HepG2 (cell line): ENCODE measurements around the gene TNFAIP1. TPM values are rescaled to one million over a fixed set of nuclear protein-coding genes. Genes with fewer than 3 reads are reported as not detected.
A peak's percentile ranks its signal among the peaks of the same experiment; 100 is the strongest.

Experiments
- ATAC-seq: fragments of 200-7000 bp; cut with Tn5 transposase; 3 replicates; pipeline ENCODE4 v1.9.1; 2020; ENCODE audit warnings: mild to moderate bottlenecking, moderate library complexity
- BruUV-seq: library from RNA; stranded (reverse); fragments of 400-500 nt; replicated peaks from 2 replicates; lab custom pipeline; 2021; lab: Mats Ljungman, UMichigan
- CTCF ChIA-PET: fragments of 300-600 bp; formaldehyde crosslinking; extraction: SDS; loops from one replicate; lab custom pipeline; 2021; ENCODE audit warnings: low total read pairs, inconsistent platforms, low intra/inter-chr PET ratio; lab: Yijun Ruan, JAX
- POLR2A ChIA-PET: fragments of 350-600 bp; sonication (Branson Sonifier 250); formaldehyde crosslinking; loops from one replicate; lab custom pipeline; 2020; ENCODE audit warnings: antibody characterized with exemption, inconsistent platforms; lab: Yijun Ruan, JAX
- DNase-seq: peaks from one replicate; pipeline ENCODE4 v3.0.0-alpha.2; 2015; ENCODE audit warnings: low spot score
- FAIRE-seq: peaks from 3 replicates; lab custom pipeline; 2011; peaks lifted over from hg19 to GRCh38; lab: Jason Lieb, UNC
- H2AFZ ChIP-seq: one replicate; pipeline ENCODE4 v1.6.1; 2011; ENCODE audit warnings: low read length, inconsistent platforms
- H3K27ac ChIP-seq: fragments of 300-600 bp; 3 replicates; pipeline ENCODE4 v1.8.0; 2011; ENCODE audit warnings: mixed run types, mild to moderate bottlenecking, mixed read lengths, low read length, inconsistent platforms; ENCODE audit not compliant: insufficient read depth; ENCODE audit errors: extremely low read length
- H3K27me3 ChIP-seq, 2 experiments: fragments of 200-600 bp in 1 of 2; 2 replicates in 1 of 2; 3 replicates in 1 of 2; pipeline versions ENCODE4 v1.6.0 to v1.8.0; 2011; ENCODE audit warnings: low read length in 2 of 2, mild to moderate bottlenecking in 2 of 2, moderate library complexity in 2 of 2, inconsistent platforms in 1 of 2; ENCODE audit not compliant: insufficient read depth in 2 of 2, control insufficient read depth in 1 of 2
- H3K36me3 ChIP-seq, 2 experiments: fragments of 200-600 bp in 1 of 2; replicated peaks in 1 of 2; 2 replicates in 1 of 2; 3 replicates in 1 of 2; pipeline versions ENCODE4 v1.5.1 to v1.8.0; 2011; ENCODE audit warnings: low read length in 2 of 2, inconsistent platforms in 1 of 2; ENCODE audit not compliant: insufficient read depth in 2 of 2, control insufficient read depth in 1 of 2
- H3K4me1 ChIP-seq: 2 replicates; pipeline ENCODE4 v1.5.1; 2012; ENCODE audit warnings: low read length, inconsistent platforms; ENCODE audit not compliant: insufficient read depth
- H3K4me2 ChIP-seq: 2 replicates; pipeline ENCODE4 v1.6.0; 2011; ENCODE audit warnings: low read depth, low read length, inconsistent platforms
- H3K4me3 ChIP-seq, 3 experiments: fragments of 200-600 bp in 1 of 3; sonication (generic), shearing (Covaris generic) in 1 of 3; replicated peaks in 1 of 3; 2 replicates each; pipeline ENCODE4 v1.5.1; 2011 to 2016; ENCODE audit warnings: low read length in 3 of 3, inconsistent platforms in 2 of 3, low read depth in 2 of 3, mild to moderate bottlenecking in 2 of 3, control low read depth in 1 of 3, mixed read lengths in 1 of 3; ENCODE audit not compliant: insufficient read depth in 1 of 3
- H3K79me2 ChIP-seq: one replicate; pipeline ENCODE4 v1.6.1; 2011; ENCODE audit warnings: low read length, inconsistent platforms; ENCODE audit not compliant: insufficient read depth
- H3K9ac ChIP-seq: 2 replicates; pipeline ENCODE4 v1.6.0; 2011; ENCODE audit warnings: mild to moderate bottlenecking, low read depth, low read length, inconsistent platforms; ENCODE audit not compliant: insufficient read depth
- H3K9me3 ChIP-seq: 2 replicates; pipeline ENCODE4 v1.5.1; 2012; ENCODE audit warnings: mild to moderate bottlenecking, low read length
- H4K20me1 ChIP-seq: 2 replicates; pipeline ENCODE4 v1.6.0; 2011; ENCODE audit warnings: inconsistent platforms, mild to moderate bottlenecking, low read length, moderate library complexity; ENCODE audit not compliant: insufficient read depth
- GATAD2A ChIP-seq: IDR thresholded peaks from 2 replicates; pipeline ENCODE4 v1.6.1; 2016
- POLR2A ChIP-seq, 2 experiments: IDR thresholded peaks; 2 replicates each; pipeline ENCODE4 v1.6.1; 2011; ENCODE audit warnings: low read depth in 2 of 2, low read length in 2 of 2, mild to moderate bottlenecking in 1 of 2, moderate library complexity in 1 of 2; ENCODE audit not compliant: insufficient read depth in 1 of 2
- RBFOX2 ChIP-seq: fragments of 200-400 bp; formaldehyde crosslinking; IDR thresholded peaks from 2 replicates; pipeline ENCODE4 v1.6.1; 2017; ENCODE audit warnings: low read depth, mild to moderate bottlenecking, low read length
- RBM22 ChIP-seq: fragments of 200-400 bp; formaldehyde crosslinking; optimal IDR thresholded peaks from 2 replicates; pipeline ENCODE3; 2017; ENCODE audit warnings: mild to moderate bottlenecking, low read length, moderate library complexity
- TARDBP ChIP-seq: sonication (generic); formaldehyde crosslinking; IDR thresholded peaks from 2 replicates; pipeline ENCODE4 v1.8.0; 2022; ENCODE audit warnings: mild to moderate bottlenecking, missing genetic modification reagents
- ZNF282 ChIP-seq: fragments of 450-650 bp; IDR thresholded peaks from 2 replicates; pipeline ENCODE4 v1.6.1; 2018; ENCODE audit not compliant: partially characterized antibody
- WGBS: methylation state at CpG from one replicate; pipeline ENCODE4 v1.1.6; 2017; ENCODE audit warnings: low lambda C conversion rate; 5-methylcytosine and 5-hydroxymethylcytosine counted together
- in situ Hi-C: cut with HindIII; loops from 2 replicates; pipeline ENCODE4 v1.10.0; 2017; ENCODE audit warnings: low pct_unique_long_range_greater_than_20kb; ENCODE audit not compliant: extremely low pct_ligation_motif_present
- intact Hi-C: fragments of 100-400 bp; cut with micrococcal nuclease; formaldehyde crosslinking; loops from one replicate; pipeline ENCODE4 v1.10.0; 2022; ENCODE audit not compliant: unreplicated experiment
- polyA plus RNA-seq, 8 experiments: library from polyadenylated mRNA; depleted of rRNA in 3 of 8; stranded (reverse) in 7 of 8; unstranded in 1 of 8; fragments of >200 nt; fragmentation: Illumina TruSeq in 4 of 8; extraction: Trizol in 4 of 8; gene quantifications; 2 replicates each; pipeline versions ENCODE4 v1.2.1 to v1.2.3, GENCODE V29; 2011 to 2016; ENCODE audit warnings: low read depth in 4 of 8, missing spikeins in 1 of 8, mixed read lengths in 1 of 8; ENCODE audit not compliant: insufficient read depth in 1 of 8
- total RNA-seq, 5 experiments: library from RNA; depleted of rRNA; stranded (reverse); fragments of >200 nt; fragmentation: Illumina TruSeq; extraction: Trizol; gene quantifications; 2 replicates each; pipeline ENCODE4 v1.2.3, GENCODE V29; 2016; ENCODE audit warnings: low read depth in 1 of 5
- TF ChIP-seq, protein P1 (sequence below): sonication (generic); formaldehyde crosslinking; IDR thresholded peaks from 2 replicates; pipeline ENCODE4 v1.4.0; 2020; ENCODE audit warnings: missing genetic modification reagents, borderline replicate concordance

TNFAIP1 gene
- total and polyA plus RNA-seq, 2 of the 13 experiments (the other 11 are each of a cell fraction or from before 2014, with no cell fraction given), result 17.5 to 40.6 TPM

- POLR2A ChIA-PET, result interaction anchor here (1.8 to 8.3 kb wide), 4 partner anchors 8 to 40 kb away, joined by 11 to 183 read pairs (median 92); partner anchors contain the start of genes IFT20, POLDIP2, SLC46A1 and TNFAIP1
- FAIRE-seq (no peak), DNase-seq (no peak), ATAC-seq (no peak)
- Histone ChIP-seq H3K4me3 (no peak overlapping the region), H3K4me1 (peaks cover 43% of the 10 kb centered on the region), H3K79me2 (peaks cover 7% of the 10 kb centered on the region), H3K4me2 (no peak overlapping the region), H3K9ac (no peak overlapping the region), H3K27me3 (no peaks in the 10 kb centered on the region), H2AFZ (no peak overlapping the region), H3K27ac (no peak overlapping the region), H3K9me3 (no peaks in the 10 kb centered on the region)
- 96% methylated on average over 3 of the region's 3 CpGs for WGBS
- no TSS peak for BruUV-seq
- intact Hi-C loops, result no loop called here
- TF ChIP-seq, protein P1, sequence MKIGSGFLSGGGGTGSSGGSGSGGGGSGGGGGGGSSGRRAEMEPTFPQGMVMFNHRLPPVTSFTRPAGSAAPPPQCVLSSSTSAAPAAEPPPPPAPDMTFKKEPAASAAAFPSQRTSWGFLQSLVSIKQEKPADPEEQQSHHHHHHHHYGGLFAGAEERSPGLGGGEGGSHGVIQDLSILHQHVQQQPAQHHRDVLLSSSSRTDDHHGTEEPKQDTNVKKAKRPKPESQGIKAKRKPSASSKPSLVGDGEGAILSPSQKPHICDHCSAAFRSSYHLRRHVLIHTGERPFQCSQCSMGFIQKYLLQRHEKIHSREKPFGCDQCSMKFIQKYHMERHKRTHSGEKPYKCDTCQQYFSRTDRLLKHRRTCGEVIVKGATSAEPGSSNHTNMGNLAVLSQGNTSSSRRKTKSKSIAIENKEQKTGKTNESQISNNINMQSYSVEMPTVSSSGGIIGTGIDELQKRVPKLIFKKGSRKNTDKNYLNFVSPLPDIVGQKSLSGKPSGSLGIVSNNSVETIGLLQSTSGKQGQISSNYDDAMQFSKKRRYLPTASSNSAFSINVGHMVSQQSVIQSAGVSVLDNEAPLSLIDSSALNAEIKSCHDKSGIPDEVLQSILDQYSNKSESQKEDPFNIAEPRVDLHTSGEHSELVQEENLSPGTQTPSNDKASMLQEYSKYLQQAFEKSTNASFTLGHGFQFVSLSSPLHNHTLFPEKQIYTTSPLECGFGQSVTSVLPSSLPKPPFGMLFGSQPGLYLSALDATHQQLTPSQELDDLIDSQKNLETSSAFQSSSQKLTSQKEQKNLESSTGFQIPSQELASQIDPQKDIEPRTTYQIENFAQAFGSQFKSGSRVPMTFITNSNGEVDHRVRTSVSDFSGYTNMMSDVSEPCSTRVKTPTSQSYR (CRISPR knock-in tag), result no peak
- TF ChIP-seq RBM22 (peak; percentile 54), RBFOX2 (peak; percentile 28; the same call in 1 of the 2 replicates), ZNF282 (no peak), POLR2A (IDR thresholded peaks at IDR 0.05; ENCODE audit: insufficient read depth in 1 of 2, low read depth in 2 of 2, low read length in 2 of 2) (peak in 1 of 2 experiments; percentile 47; a peak in 1 of 4 replicates)
- TF ChIP-seq, all 625 proteins: peak for 3
- in situ Hi-C loops, result no loop called here
- no peaks in the 10 kb centered on the region for H4K20me1 ChIP-seq
- H3K36me3 ChIP-seq, result peaks cover 12 to 29% of the 10 kb centered on the region in 2 experiments
- CTCF ChIA-PET, result no interaction called here
Measured at GRCh38 chr17:28365487-28365886, 29.9 kb downstream of the TNFAIP1 start.

GRCh38 chr17:28366605-28367004 is 31.0 kb downstream of the TNFAIP1 start:
- WGBS, result 89% methylated on average over 1 of the region's 1 CpG

More at GRCh38 chr17:28366605-28367004, 31.0 kb downstream of the TNFAIP1 start:
- ChIA-PET POLR2A (interaction anchor here (0.9 to 8.3 kb wide), 5 partner anchors 10 to 50 kb away, joined by 6 to 183 read pairs (median 63); partner anchors contain the start of genes IFT20, POLDIP2, SLC46A1 and TNFAIP1), CTCF (no interaction called here)
- no peak for ATAC-seq
- H3K79me2 ChIP-seq, result peaks cover 7% of the 10 kb centered on the region
- BruUV-seq, result no TSS peak
- no peaks in the 10 kb centered on the region for H3K27me3 ChIP-seq
- no peaks in the 10 kb centered on the region for H4K20me1 ChIP-seq
- no peak overlapping the region for H3K4me2 ChIP-seq
- H3K36me3 ChIP-seq, result peaks cover 5 to 18% of the 10 kb centered on the region in 2 experiments
- TF ChIP-seq GATAD2A (CRISPR knock-in tag) (no peak), TARDBP (CRISPR knock-in tag) (no peak)
- no peak for FAIRE-seq
- intact Hi-C loops, result no loop called here
- no peaks in the 10 kb centered on the region for H3K9me3 ChIP-seq
- in situ Hi-C loops, result no loop called here
- H3K27ac ChIP-seq, result peak overlapping the region; percentile 92
- H3K4me1 ChIP-seq, result peaks cover 52% of the 10 kb centered on the region
- H3K9ac ChIP-seq, result no peak overlapping the region
- no peak for DNase-seq
- H3K4me3 ChIP-seq, result no peak overlapping the region
- H2AFZ ChIP-seq, result no peak overlapping the region
